Mesendoderm (in vitro differentiated cells): Measurements from ENCODE around the gene ATP6V0C.
"Not testable (repeated sequence)": the region's sequence is repeated elsewhere in the genome, so short reads cannot be mapped to it uniquely, and the experiment has no call there.

Experiments
- DNase-seq: peaks from one replicate; pipeline ENCODE4 v3.0.0; 2013
- H2AK5ac ChIP-seq: 2 replicates; pipeline ENCODE4 v1.6.1; 2013; ENCODE audit warnings: low read length, inconsistent platforms
- H2BK120ac ChIP-seq: 2 replicates; pipeline ENCODE4 v1.6.1; 2013; ENCODE audit warnings: low read depth, mild to moderate bottlenecking, low read length, moderate library complexity, mixed read lengths
- H2BK15ac ChIP-seq: replicated peaks from 2 replicates; pipeline ENCODE4 v1.6.1; 2013; ENCODE audit warnings: low read depth, mild to moderate bottlenecking, moderate library complexity
- H2BK5ac ChIP-seq: 2 replicates; pipeline ENCODE4 v1.6.1; 2013; ENCODE audit warnings: low read length, inconsistent platforms
- H3K18ac ChIP-seq: 2 replicates; pipeline ENCODE4 v1.6.1; 2013; ENCODE audit warnings: mild to moderate bottlenecking, low read length, mixed read lengths
- H3K23ac ChIP-seq: one replicate; pipeline ENCODE4 v1.6.1; 2013; ENCODE audit warnings: low read length
- H3K27ac ChIP-seq: 2 replicates; pipeline ENCODE4 v1.5.1; 2013; ENCODE audit warnings: low read depth, mild to moderate bottlenecking, inconsistent platforms, low read length, moderate library complexity
- H3K27me3 ChIP-seq: 2 replicates; pipeline ENCODE4 v1.6.1; 2013; ENCODE audit warnings: low read length, control low read depth, mild to moderate bottlenecking, inconsistent platforms; ENCODE audit not compliant: insufficient read depth, poor library complexity
- H3K36me3 ChIP-seq: 2 replicates; pipeline ENCODE4 v1.6.1; 2013; ENCODE audit warnings: low read length, inconsistent platforms; ENCODE audit not compliant: control insufficient read depth, insufficient read depth
- H3K4ac ChIP-seq: one replicate; pipeline ENCODE4 v1.6.1; 2013; ENCODE audit warnings: low read depth, mild to moderate bottlenecking, low read length, moderate library complexity
- H3K4me1 ChIP-seq: 2 replicates; pipeline ENCODE4 v1.6.1; 2013; ENCODE audit warnings: low read depth, low read length, inconsistent platforms; ENCODE audit not compliant: control insufficient read depth
- H3K4me2 ChIP-seq: 2 replicates; pipeline ENCODE4 v1.6.1; 2013; ENCODE audit warnings: low read length
- H3K4me3 ChIP-seq: 2 replicates; pipeline ENCODE4 v1.5.1; 2013; ENCODE audit warnings: mild to moderate bottlenecking, low read length
- H3K56ac ChIP-seq: one replicate; pipeline ENCODE4 v1.6.1; 2013; ENCODE audit warnings: low read length
- H3K79me1 ChIP-seq: 2 replicates; pipeline ENCODE4 v1.6.1; 2013; ENCODE audit warnings: low read length, inconsistent platforms
- H3K79me2 ChIP-seq: 2 replicates; pipeline ENCODE4 v1.6.1; 2013; ENCODE audit warnings: mild to moderate bottlenecking, low read length; ENCODE audit not compliant: control insufficient read depth, insufficient read depth
- H3K9ac ChIP-seq: 2 replicates; pipeline ENCODE4 v1.6.1; 2013; ENCODE audit warnings: low read length, inconsistent platforms
- H4K5ac ChIP-seq: one replicate; pipeline ENCODE4 v1.6.1; 2013; ENCODE audit warnings: low read length
- H4K8ac ChIP-seq: one replicate; pipeline ENCODE4 v1.6.1; 2013; ENCODE audit warnings: low read depth, mild to moderate bottlenecking, control low read depth, low read length, moderate library complexity
- WGBS: extraction: QIAGEN DNeasy Blood & Tissue Kit; methylation state at CpG from one replicate; pipeline ENCODE4 v1.1.7; 2013; ENCODE audit warnings: low lambda C conversion rate, missing lambda C conversion rate; ENCODE audit not compliant: insufficient coverage; ENCODE audit errors: extremely low coverage; 5-methylcytosine and 5-hydroxymethylcytosine counted together

The ATP6V0C gene

DNA sequence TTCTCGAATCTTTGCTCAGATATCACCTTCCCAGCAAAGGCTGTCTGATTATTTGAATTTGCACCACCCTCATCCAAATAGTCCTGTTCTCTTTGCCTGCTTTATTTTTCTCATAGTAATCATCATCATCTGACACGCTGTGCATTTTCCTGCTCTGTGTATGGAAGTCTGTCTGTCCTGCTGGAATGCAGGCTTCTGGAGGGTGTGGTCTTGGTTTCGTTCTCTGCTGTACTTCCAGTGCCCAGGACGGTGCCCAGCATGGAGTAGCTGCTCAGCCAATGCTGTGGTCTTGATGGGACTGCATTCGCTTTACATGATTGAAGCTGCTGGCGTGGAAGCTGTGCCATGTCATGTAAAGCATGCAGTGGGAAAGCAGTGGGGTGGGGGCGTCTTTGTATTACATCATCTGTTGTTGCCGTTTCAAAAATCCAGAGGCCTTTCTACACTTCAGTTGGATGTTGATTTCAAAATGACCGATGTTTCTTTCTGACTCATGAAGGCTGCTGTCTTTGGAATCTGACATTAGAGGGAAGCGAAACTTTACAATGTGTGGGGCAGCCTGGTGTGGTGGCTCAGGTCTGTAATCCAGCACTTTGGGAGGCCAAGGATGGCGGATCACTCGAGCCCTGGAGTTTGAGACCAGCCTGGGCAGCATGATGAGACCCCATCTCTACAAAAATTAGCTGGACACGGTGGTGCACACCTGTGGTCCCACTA, 41.1 kb downstream of the ATP6V0C start:
- H3K79me2 ChIP-seq, H2BK15ac ChIP-seq, H2AK5ac ChIP-seq, H2BK5ac ChIP-seq, H4K8ac ChIP-seq, H3K56ac ChIP-seq, H2BK120ac ChIP-seq, H3K23ac ChIP-seq, H3K79me1 ChIP-seq, H3K4me1 ChIP-seq, H3K18ac ChIP-seq, H4K5ac ChIP-seq, H3K4ac ChIP-seq, DNase-seq, H3K36me3 ChIP-seq, H3K27me3 ChIP-seq, H3K4me3 ChIP-seq, H3K27ac ChIP-seq, H3K4me2 ChIP-seq, H3K9ac ChIP-seq: not testable (repeated sequence)
- no CpG with 5 or more reads among the region's 13 CpGs for whole genome bisulfite sequencing

DNA sequence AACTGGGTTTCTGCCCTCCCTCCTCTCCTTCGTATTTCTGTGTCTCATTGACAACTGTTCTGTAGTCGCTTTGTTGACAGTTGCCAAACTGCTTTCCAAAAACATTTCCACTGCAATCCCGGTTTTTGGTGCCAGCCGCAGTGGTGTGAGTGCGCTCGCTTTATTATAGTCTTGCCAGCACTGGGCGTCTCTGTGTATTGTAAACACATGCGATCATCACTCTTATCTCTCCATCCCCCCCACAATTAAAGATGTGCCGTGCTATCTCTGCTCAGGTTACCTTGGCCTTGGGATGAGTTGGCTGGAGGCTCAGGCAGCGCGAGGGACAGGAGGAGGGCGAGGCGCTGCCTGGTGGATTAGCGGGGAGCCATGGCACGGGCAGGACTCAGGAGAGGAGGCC, 43.4 kb downstream of the ATP6V0C start:
- not testable (repeated sequence) for H3K4me2 ChIP-seq, H3K9ac ChIP-seq, H3K18ac ChIP-seq, H3K4me3 ChIP-seq, H3K27me3 ChIP-seq, H3K56ac ChIP-seq, H3K27ac ChIP-seq, H3K36me3 ChIP-seq, H2AK5ac ChIP-seq, H3K4me1 ChIP-seq, H2BK5ac ChIP-seq, H2BK120ac ChIP-seq, H4K5ac ChIP-seq, H3K4ac ChIP-seq, DNase-seq, H4K8ac ChIP-seq, H2BK15ac ChIP-seq, H3K23ac ChIP-seq, H3K79me1 ChIP-seq, H3K79me2 ChIP-seq
- WGBS, result no CpG with 5 or more reads among the region's 15 CpGs

DNA sequence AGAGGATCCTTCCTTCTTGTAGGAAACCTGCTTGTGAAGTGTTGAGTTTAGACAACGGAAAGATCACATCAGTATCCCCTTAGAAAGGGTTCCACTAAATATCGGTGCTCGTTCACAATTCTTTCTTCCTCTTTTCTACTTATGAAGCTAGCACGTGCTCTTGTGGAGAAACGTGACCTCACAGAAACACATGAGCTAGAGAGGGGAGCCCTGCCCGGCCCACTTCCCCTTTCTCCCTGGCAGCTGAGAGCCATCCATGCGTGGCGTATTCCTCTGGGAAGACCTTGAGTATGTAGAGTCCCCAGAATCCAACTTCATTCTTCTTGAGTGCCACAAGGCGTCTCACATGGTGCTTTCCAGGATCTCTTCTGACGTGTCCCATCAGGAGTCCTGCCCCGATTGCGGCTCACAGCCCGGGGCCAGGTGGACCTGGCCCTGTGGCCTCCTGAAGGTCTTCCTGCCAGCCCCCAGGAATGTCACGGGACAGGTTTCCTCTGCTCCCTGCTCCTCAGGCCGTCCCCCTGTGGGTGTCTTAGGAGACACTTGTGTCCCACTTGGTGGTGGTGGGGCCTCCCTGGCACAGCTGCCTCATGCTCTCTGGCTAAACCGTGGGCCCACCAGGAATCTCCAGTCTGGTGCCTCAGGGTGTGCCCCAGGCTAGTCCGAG, 46.5 kb downstream of the ATP6V0C start:
- DNase-seq, H4K5ac ChIP-seq, H3K4me2 ChIP-seq, H2BK120ac ChIP-seq, H3K36me3 ChIP-seq, H3K4ac ChIP-seq, H3K4me1 ChIP-seq, H3K4me3 ChIP-seq, H3K18ac ChIP-seq, H2AK5ac ChIP-seq, H3K9ac ChIP-seq, H3K56ac ChIP-seq, H3K27ac ChIP-seq, H2BK5ac ChIP-seq, H3K27me3 ChIP-seq, H3K79me1 ChIP-seq, H3K79me2 ChIP-seq, H2BK15ac ChIP-seq, H4K8ac ChIP-seq, H3K23ac ChIP-seq: not testable (repeated sequence)
- WGBS, result no CpG with 5 or more reads among the region's 17 CpGs

DNA sequence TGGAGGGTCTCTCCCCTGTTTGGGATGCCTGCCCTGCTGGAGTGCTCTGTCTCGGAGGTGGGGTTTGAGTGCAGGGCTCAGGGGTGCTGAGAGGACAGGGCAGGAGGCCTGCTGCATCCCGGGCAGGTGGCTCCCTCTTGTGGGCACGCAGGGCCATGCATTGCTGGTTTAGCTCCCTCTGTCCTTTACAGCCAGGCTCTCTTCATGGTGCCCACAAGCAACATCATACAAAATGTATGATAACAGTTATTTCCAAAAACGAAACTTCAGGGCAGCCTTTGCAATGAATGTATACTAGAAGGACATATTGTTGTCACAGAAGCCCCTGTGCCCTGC, 47.0 kb downstream of the ATP6V0C start:
- not testable (repeated sequence) for DNase-seq, H3K4me2 ChIP-seq
- WGBS, result no CpG with 5 or more reads among the region's 4 CpGs

DNA sequence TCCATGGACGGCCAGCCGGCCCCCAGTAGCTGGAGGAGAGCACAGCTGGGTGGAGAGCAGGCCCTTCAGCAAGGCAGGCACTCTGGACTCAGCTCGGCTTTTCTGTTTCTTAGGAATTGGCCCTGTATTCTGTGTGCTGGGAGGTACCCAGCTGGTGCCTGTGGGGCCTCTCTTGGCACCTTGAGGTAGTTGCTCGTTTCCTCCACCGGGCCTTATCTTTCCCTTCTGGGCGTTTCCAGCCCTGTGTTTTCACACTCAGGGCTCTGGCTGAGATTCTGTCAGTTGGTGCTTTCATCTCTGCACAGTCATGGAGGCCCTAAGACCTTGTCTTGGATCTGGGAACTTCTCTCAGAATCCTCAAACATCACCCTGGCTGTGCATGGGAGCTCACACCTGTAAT, 53.8 kb downstream of the ATP6V0C start:
- not testable (repeated sequence) for H3K79me2 ChIP-seq, H3K9ac ChIP-seq

More for the DNA sequence above, 47.0 kb downstream of the ATP6V0C start:
- H2BK120ac ChIP-seq, H3K18ac ChIP-seq, H3K36me3 ChIP-seq, H2AK5ac ChIP-seq, H4K8ac ChIP-seq, H2BK5ac ChIP-seq, H3K56ac ChIP-seq, H2BK15ac ChIP-seq, H3K9ac ChIP-seq, H3K27me3 ChIP-seq, H3K23ac ChIP-seq, H3K4ac ChIP-seq, H3K79me2 ChIP-seq, H3K79me1 ChIP-seq, H4K5ac ChIP-seq, H3K27ac ChIP-seq, H3K4me1 ChIP-seq, H3K4me3 ChIP-seq: not testable (repeated sequence)

DNA sequence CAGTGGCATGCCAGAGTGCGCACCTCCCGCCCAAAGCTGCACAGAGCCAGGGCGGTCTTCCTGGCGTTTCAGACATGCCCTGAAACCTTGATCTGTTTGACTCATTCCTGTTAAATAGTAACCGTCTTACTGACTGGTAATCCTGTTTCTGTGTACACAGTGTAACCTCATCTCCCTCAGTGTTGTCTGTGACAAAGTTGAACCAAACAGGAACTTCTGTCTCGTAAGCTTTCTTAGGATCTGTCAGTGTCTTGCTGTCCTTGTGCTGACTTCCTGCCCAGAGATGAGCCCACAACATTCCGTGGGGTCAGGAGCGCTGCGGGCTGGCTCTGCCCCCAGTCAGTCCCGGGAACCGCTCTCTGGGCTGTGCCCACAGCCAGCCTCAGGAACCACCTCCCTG, 54.8 kb downstream of the ATP6V0C start:
- H3K36me3 ChIP-seq, DNase-seq, H4K8ac ChIP-seq, H3K23ac ChIP-seq, H2AK5ac ChIP-seq, H2BK120ac ChIP-seq, H3K4me2 ChIP-seq, H4K5ac ChIP-seq, H3K18ac ChIP-seq, H3K4ac ChIP-seq, H3K27me3 ChIP-seq, H2BK5ac ChIP-seq, H3K56ac ChIP-seq, H2BK15ac ChIP-seq, H3K4me3 ChIP-seq, H3K9ac ChIP-seq, H3K79me1 ChIP-seq, H3K79me2 ChIP-seq, H3K27ac ChIP-seq, H3K4me1 ChIP-seq: not testable (repeated sequence)
- no CpG with 5 or more reads among the region's 11 CpGs for WGBS

More for the DNA sequence above, 53.8 kb downstream of the ATP6V0C start:
- not testable (repeated sequence) for H2BK120ac ChIP-seq, H2BK15ac ChIP-seq, H4K5ac ChIP-seq, H2AK5ac ChIP-seq, H3K23ac ChIP-seq, H3K79me1 ChIP-seq, H4K8ac ChIP-seq, H3K56ac ChIP-seq, H3K27ac ChIP-seq, DNase-seq, H3K4ac ChIP-seq, H3K18ac ChIP-seq, H2BK5ac ChIP-seq, H3K36me3 ChIP-seq, H3K4me2 ChIP-seq, H3K4me3 ChIP-seq, H3K27me3 ChIP-seq, H3K4me1 ChIP-seq
- no CpG with 5 or more reads among the region's 6 CpGs for WGBS
